A673 (cell line): Measurements from ENCODE around the gene C11orf71. TPM values are rescaled to one million over a fixed set of nuclear protein-coding genes. Genes with fewer than 3 reads are reported as not detected.

ENCODE experiments used
- BruUV-seq: library from RNA; stranded (reverse); fragments of 400-500 nt; replicated peaks from 2 replicates; lab custom pipeline; 2021; lab: Mats Ljungman, UMichigan
- CTCF ChIA-PET: fragments of 300-600 bp; sonication (Branson Sonifier 250); formaldehyde crosslinking; loops from one replicate; lab custom pipeline; 2022; ENCODE audit warnings: antibody characterized with exemption; lab: Charles Lee
- POLR2A ChIA-PET: fragments of 300-600 bp; sonication (Branson Sonifier 250); formaldehyde crosslinking; loops from one replicate; lab custom pipeline; 2022; ENCODE audit warnings: antibody characterized with exemption; ENCODE audit not compliant: low non-redundant PET; lab: Charles Lee
- DNase-seq: peaks from one replicate; pipeline ENCODE4 v3.0.0-alpha.2; 2015; ENCODE audit warnings: low spot score
- H3K27ac ChIP-seq: fragments of 200-600 bp; sonication (generic); 2 replicates; pipeline ENCODE4 v1.5.1; 2016; ENCODE audit warnings: mixed run types, low read depth, mild to moderate bottlenecking, mixed read lengths, antibody characterized with exemption, low read length; ENCODE audit not compliant: poor library complexity, severe bottlenecking
- H3K27me3 ChIP-seq: fragments of 200-600 bp; sonication (generic); replicated peaks from 2 replicates; pipeline ENCODE4 v1.6.1; 2017; ENCODE audit warnings: mixed run types, low read depth, mild to moderate bottlenecking, mixed read lengths, antibody characterized with exemption, low read length; ENCODE audit not compliant: insufficient read depth, poor library complexity
- H3K36me3 ChIP-seq: fragments of 200-600 bp; sonication (generic); 2 replicates; pipeline ENCODE4 v1.6.1; 2016; ENCODE audit warnings: mixed run types, mild to moderate bottlenecking, mixed read lengths, antibody characterized with exemption, low read length; ENCODE audit not compliant: insufficient read depth, poor library complexity, severe bottlenecking
- H3K4me1 ChIP-seq: fragments of 200-600 bp; sonication (generic); 2 replicates; pipeline ENCODE4 v1.6.1; 2017; ENCODE audit warnings: mixed run types, mild to moderate bottlenecking, mixed read lengths, antibody characterized with exemption, low read length; ENCODE audit not compliant: insufficient read depth, poor library complexity, severe bottlenecking
- H3K4me3 ChIP-seq: fragments of 200-600 bp; sonication (generic); 2 replicates; pipeline ENCODE4 v1.5.1; 2016; ENCODE audit warnings: low read depth, mixed run types, mild to moderate bottlenecking, mixed read lengths, low read length; ENCODE audit not compliant: poor library complexity, severe bottlenecking
- H3K9me3 ChIP-seq: fragments of 200-600 bp; sonication (generic); 2 replicates; pipeline ENCODE4 v1.6.1; 2016; ENCODE audit warnings: mixed run types, low read depth, mild to moderate bottlenecking, mixed read lengths, antibody characterized with exemption, low read length; ENCODE audit not compliant: poor library complexity, severe bottlenecking
- EZH2 ChIP-seq: fragments of 200-600 bp; sonication (generic); IDR thresholded peaks from 2 replicates; pipeline ENCODE4 v1.6.1; 2017; ENCODE audit warnings: borderline replicate concordance, low read depth, mild to moderate bottlenecking, mixed read lengths, antibody characterized with exemption, low read length; ENCODE audit not compliant: poor library complexity, severe bottlenecking
- intact Hi-C: fragments of 100-400 bp; cut with micrococcal nuclease; formaldehyde crosslinking; loops from one replicate; pipeline ENCODE4 v1.10.0; 2022; ENCODE audit not compliant: unreplicated experiment
- total RNA-seq: library from RNA; stranded (reverse); gene quantifications from 2 replicates; pipeline ENCODE4 v1.2.3, GENCODE V29; 2021
- TF ChIP-seq, protein P1 (sequence below): fragments of 300-800, 200-600 bp; sonication (generic); conservative IDR thresholded peaks from 2 replicates; pipeline ENCODE4 v1.5.1; 2017; ENCODE audit warnings: low read depth, mild to moderate bottlenecking, antibody characterized with exemption, low read length, moderate library complexity, mixed read lengths

The C11orf71 gene
- total RNA-seq, 1 experiment from 2014 or later, result 7.4 TPM

DNA sequence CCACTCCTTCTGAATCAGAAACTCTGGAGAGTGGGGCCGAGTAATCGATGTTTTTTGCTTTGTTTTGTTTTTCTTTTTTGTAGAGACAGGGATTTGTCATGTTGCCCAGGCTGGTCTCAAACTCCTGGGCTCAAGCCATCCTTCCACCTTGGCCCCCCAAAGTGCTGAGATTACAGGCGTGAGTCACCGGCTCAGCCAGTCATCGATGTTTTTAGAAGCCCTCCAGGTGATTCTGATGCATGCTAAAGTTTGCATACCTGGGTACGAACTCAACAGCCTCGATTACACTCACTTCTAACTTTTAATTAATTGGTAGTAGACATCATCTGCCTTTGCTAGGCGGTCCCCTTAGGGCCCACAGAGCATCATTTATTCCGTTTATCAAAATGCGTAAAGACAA is 50.3 kb downstream of the C11orf71 start:
- Histone ChIP-seq H3K27ac (no peak overlapping the region), H3K36me3 (no peaks in the 10 kb centered on the region), H3K4me3 (no peak overlapping the region), H3K27me3 (no peaks in the 10 kb centered on the region), H3K4me1 (no peaks in the 10 kb centered on the region), H3K9me3 (no peaks in the 10 kb centered on the region)
- no TSS peak for BruUV-seq
- no peak for DNase-seq
- ChIA-PET POLR2A (no interaction called here), CTCF (interaction anchor here (0.6 kb wide), 1 partner anchor 291 kb away, joined by 5 read pairs; no protein-coding TSS in a partner anchor)
- intact Hi-C loops, result no loop called here
- no peak for TF ChIP-seq EZH2
- TF ChIP-seq, protein P1, sequence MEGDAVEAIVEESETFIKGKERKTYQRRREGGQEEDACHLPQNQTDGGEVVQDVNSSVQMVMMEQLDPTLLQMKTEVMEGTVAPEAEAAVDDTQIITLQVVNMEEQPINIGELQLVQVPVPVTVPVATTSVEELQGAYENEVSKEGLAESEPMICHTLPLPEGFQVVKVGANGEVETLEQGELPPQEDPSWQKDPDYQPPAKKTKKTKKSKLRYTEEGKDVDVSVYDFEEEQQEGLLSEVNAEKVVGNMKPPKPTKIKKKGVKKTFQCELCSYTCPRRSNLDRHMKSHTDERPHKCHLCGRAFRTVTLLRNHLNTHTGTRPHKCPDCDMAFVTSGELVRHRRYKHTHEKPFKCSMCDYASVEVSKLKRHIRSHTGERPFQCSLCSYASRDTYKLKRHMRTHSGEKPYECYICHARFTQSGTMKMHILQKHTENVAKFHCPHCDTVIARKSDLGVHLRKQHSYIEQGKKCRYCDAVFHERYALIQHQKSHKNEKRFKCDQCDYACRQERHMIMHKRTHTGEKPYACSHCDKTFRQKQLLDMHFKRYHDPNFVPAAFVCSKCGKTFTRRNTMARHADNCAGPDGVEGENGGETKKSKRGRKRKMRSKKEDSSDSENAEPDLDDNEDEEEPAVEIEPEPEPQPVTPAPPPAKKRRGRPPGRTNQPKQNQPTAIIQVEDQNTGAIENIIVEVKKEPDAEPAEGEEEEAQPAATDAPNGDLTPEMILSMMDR, result no peak

Other genes with a start within 250 kb of the C11orf71 start
- gene NNMT, start 104.1 kb downstream of the C11orf71 start, total RNA-seq, result 0.64 TPM in 1 of 2 replicates, not detected in the other
- gene RBM7, start 155 bp upstream of the C11orf71 start, total RNA-seq, result 37.0 and 41.1 TPM in 2 replicates
- gene REXO2, start 39.0 kb upstream of the C11orf71 start, total RNA-seq, result 119 TPM in 2 replicates
- not detected in 2 replicates for gene NXPE1, start 159.4 kb upstream of the C11orf71 start, total RNA-seq
- not detected in 2 replicates for gene NXPE4, start 195.3 kb upstream of the C11orf71 start, total RNA-seq